ENCODE data around the gene RPS17.

DNA sequence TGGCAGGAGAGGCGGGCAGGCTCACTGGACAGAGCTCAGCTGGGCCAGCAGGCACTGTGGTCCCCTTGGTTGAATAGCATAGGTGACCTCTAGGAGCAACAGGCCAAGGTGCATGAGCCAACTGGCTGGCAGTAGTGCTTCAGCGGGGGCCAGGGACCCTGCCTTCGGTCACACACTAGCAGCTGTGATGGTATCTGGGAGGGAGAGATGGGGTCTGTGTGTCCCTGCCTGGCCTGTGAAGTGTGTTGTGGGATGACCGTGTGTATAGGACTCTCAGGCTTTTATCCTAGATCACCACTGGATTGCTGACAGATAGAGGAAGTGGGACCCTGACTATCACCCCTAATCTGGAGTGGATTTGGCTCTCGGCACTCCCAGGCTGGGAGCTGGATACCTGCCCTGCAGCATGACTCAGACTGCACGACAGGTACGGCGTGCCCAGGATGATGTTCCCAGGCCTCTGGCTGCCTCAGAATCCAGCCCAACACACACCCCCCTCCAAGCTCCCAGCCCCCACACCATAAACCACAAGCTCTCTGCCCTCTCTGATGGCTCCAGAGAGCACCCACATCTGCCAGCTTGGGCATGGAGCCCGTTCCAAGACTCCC is 7.8 kb downstream of the RPS17 start:
- no peak for TF ChIP-seq CTCF (IDR thresholded peaks at IDR 0.05)
- no peak for TF ChIP-seq POLR2A (IDR thresholded peaks at IDR 0.05)
